ENCODE results near the gene CASKIN2. TPM values are rescaled to one million over a fixed set of nuclear protein-coding genes. Genes with fewer than 3 reads are reported as not detected.

CASKIN2 gene
- total RNA-seq, 1 donor from 2014 or later, result 26.2 TPM

DNA sequence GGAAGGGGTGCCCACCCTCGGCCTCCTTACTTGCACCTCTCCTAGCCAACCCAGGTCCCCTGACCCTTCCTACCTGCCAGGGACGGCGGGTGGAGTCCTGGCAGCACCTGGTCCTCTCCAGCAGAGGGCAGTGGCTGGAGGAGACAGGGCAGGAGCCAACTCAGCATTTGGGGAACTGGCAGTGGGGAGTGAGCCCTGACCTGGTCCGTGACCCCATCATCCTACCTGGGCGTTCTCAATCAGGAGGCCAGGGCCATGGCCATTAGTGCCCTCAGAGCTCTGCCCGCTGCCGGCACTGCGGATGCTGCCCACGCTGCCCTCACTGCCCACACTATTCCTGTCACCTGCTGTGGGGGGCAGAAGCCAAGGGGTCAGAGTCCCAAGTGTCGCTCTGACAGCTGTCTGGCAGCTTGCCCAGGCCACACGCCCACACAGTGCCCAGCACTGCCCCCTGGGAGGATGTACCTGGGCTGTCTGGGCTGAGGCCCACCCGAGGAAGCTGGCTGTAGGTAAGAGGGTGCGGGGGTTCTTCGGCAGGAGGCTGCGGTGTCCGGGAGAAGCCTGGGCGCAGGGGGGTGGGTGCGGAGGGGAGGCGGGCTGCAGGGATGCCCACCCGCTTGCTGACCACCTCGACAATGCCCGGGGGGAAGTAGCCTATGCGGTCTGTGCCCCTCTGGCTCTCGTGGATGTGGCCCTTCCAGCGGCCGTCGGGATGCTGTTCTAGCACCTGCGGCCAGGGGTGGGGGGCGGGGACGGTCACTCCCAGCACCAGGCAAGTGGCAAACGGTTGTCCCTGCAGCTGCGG lies 10.8 kb downstream of the CASKIN2 start:
- no peak for DNase-seq (ENCODE audit: low read depth)

DNA sequence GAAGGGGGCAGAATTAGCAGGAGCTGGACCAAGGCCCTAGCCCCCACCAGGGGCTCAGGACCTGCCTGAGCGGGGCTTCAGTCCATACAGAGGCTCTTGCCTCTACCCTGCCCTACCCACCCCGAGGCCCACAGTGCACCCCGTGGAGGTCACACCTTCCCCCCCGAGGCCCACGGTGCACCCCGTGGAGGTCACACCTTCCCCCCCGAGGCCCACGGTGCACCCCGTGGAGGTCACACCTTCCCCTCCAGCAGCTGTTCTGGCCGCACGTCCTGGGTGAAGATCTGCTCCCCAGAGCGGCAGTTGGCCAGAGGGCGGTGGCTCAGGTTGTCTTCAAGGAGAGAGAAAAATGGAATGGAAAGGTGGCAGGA lies 11.4 kb downstream of the CASKIN2 start:
- no peak for DNase-seq (ENCODE audit: low read depth)

DNA sequence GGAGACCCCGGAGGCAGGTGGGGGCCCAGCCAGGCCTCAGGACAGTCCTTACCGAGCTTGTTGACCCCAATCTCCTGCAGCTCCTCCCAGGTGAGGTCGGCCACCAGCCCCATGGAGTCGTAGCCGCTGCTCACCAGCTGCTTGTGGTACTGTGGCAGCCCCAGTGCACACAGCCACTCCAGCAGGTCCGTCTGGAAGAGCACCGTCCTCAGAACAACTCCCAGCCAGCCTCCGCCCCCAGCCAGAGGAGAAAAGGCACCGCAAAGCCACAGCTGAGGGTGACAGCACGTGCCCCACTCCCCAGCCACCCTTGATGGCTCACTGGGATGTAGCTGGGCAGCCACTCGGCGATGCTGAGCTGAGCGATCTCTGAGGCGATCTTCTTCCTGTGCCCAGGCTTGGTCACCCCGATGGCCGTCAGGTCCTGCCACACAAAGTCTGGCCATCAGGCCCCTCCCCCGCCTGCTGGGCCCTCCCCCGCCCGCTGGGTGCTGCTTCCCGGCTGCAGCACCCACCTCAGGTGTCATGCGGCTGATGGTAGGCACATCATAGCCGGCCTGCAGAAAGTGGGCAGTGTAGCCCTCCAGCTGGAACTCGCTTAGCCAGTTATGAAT lies 11.9 kb downstream of the CASKIN2 start:
- no peak for DNase-seq (ENCODE audit: low read depth)

DNA sequence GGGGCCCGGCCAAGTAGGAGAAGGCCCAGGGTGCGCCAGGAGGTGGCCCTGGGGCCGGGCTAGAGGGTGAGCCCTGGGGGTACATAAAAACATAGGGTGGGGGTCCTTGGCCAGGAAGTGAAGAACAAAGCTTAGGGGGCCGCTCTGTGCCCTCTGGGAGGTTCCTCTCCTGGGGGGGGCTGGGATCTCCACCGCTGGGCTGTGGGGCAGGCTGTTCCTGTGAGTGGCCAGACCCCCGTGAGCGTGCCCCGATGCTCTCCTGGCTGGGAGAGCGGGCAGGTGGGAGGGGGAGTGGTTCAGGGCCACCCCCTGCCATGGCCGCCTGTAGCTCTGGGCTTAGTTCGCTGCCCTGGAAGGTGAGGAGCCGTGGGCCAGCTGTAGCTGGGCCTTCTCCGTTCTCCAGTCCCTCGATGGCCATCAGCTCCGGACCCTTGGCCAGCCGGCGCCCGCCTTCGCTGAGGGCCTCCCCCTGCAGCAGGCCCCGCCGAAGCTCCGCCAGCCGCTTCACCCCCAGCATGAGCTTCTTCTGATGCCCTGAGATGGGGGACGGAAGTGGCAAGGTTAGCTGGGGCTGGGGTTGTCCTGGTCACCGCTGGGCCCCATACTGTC lies 12.5 kb downstream of the CASKIN2 start:
- DNase-seq (ENCODE audit: low read depth), result no peak

DNA sequence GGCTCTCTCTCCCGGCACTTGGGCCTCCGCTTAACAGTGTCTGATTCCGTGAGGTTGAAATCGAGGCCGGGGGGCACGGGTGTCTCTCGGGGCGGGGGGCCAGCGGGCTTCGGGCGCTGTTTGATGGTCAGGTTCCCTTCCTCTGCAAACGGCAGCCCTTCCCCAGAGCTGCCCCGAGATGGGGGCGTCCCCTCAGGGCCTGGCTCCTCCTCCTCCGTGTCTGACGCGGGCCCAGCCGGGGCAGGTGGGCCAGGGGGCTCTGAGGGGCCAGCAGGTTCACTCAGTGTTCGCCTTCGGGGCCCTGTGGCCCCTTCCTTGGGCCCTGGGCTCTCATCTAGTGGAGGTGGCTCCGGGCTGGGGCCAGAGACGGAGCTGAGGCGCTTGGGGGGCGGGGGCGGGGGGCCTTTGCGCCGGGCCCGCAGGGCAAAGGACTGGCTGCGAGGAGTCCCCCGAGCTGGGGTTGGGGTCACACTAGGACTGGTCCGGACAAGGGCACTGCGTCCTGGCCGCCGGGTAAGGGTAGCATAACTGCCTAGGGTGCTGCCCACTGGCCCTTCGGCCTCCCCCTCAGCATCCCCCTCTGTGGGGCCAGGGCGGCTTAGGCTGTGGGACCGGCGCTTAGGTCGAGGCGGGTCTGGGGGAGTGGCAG lies 13.1 kb downstream of the CASKIN2 start:
- no peak for DNase-seq (ENCODE audit: low read depth)

DNA sequence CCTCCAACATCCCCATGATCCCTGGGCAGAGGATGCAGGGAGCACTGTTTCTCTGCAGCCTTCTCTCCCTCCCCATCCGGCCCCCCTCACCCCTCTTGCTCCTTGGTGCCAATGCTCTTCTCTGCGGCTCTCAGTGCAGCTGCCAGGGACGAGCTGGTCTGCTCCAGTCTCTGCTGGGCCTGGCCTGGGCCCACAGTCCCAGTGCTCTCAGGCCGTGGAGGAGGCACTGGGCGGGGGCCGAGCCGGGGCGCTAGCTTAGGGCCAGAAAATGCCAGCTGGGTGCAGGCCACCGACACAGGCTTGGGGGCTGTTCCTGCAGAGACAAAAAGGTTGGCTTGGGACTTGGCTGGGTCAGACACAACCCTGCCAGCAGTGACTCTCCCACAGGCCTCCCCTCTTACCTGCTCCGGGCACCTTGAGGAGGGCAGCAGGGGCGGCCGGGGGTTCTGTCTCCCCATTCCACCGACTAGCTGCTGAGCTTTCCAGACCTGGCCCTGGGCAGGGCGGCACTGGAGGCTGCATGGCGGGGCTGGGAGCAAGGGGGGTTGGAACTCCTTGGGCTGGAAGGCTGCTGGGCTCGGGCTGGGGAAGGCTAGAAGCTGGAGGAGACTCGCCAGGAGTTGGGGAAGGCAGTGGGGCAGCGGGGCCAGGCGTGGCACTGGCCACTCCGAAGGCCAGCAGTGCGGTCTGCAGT lies 13.8 kb downstream of the CASKIN2 start:
- DNase-seq (ENCODE audit: low read depth), result no peak

DNA sequence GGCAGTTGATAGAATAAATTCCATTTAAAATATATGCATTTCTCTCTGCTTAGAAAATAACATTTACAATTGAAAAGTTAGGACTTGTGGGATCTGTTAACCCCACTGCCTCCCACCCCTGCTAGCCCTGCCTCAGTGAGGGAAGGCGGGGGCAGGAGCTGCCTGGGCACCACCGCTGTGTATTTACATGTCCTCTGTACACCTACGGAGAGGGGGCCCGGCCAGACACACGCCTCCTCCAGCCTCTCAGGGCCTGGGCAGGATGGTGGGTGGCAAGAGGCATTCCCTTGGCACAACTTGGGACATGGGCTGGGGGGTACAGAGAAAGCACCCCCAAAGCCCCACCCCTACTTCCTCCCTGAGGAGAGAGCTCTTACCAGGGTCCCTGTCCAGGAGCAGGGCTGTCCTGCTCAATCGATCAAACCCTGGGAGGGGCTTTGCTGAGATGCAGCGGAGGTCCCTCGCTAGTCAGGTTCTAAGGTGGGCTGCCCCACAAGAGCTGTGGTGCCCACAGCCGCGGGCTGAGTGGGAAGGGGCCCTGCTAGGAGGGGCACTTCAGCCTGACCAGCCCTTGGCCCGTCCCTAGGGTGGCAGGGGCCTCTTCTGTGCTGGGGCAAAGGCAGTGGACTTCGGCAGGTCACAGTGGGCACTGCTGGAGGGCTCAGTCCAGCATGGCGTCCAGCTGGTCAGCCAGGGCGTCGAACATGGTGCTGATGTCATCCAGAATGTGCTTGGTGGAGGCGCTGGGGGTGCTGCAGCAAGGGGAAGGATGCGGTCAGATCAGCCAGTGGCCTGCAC lies 14.7 kb downstream of the CASKIN2 start:
- DNase-seq (ENCODE audit: low read depth), result no peak

DNA sequence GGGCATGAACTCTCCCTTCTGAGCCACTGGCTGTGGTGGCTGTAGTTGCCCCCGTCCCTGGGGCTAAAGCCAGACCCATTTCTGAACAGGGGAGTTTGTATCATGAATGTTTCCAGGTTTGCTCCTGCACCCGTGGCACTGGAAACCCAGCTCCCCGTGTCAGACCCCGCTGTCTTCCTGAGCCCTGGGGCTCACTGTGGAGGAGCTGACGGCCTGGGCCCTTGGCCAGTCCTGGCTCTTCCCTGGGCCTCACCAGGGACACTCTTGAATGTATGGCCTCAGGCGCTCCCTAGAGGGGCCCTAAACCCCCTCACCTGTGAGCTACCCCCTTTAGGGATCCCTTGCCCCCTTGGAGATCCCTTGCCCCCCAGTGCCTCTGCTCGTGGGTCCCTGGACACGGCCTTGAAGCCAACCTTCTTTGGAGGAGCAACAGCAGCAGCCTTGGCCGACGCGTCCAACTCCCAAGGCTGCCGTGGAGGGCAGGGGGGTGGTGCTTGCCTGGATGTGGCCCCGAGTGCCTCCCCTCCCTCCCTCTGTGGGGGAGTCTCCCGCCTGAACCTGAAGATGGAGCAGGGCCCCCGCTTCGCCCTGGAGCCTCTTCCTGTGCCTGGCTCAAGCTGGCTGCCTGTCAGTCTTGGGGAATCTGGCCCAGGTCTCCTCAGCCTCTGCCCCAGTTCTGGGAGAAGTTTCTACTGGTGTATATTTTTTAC lies 15.9 kb downstream of the CASKIN2 start:
- no peak for DNase-seq (ENCODE audit: low read depth)

DNA sequence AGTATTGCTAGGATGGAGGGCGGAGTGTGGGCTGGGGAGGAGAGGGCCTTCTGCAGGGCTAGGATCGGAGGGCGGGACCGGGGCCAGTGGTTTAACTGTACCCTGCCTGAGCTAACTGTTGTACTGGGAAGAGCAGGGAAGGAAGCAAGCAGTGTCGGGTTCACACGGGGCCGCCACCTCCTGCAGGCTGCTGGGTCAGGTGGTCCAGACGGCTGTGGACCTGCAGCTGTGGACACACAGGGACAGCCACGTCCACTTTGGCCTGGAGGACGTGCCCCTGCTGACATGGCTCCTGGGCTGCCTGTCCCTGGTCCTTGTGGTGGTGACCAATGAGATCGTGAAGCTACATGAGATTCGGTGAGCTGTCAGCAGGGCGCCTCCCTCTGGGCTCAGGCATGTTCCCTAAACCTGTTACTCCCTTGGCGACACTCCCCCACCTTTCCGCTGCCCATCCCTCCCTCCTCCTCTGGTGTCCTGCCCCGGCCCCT lies 16.6 kb downstream of the CASKIN2 start:
- DNase-seq (ENCODE audit: low read depth), result no peak

DNA sequence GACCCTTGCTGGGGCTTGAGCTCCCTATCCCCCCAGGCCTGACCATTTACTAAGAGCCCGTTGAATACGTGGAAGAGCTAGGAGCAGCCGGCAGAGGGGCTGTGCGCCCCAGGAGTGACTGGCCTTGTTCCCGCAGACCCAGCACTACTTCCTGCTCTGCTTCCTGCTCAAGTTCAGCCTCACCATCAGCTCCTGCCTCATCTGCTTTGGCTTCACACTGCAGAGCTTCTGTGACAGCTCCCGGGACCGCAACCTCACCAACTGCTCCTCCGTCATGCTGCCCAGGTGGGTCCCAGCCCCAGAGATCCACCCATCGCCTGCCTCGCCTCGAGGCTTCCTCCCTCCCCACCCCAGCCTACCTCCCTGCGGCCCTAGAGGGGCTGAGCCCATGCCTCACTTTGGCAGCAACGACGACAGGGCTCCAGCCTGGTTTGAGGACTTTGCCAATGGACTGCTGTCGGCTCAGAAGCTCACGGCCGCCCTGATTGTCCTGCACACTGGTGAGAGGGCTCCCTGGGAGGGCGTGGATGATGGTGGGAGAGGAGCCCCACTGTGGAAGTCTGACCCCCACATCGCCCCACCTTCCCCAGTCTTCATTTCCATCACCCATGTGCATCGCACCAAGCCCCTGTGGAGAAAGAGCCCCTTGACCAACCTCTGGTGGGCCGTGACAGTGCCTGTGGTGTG lies 17.2 kb downstream of the CASKIN2 start:
- DNase-seq (ENCODE audit: low read depth), result no peak

DNA sequence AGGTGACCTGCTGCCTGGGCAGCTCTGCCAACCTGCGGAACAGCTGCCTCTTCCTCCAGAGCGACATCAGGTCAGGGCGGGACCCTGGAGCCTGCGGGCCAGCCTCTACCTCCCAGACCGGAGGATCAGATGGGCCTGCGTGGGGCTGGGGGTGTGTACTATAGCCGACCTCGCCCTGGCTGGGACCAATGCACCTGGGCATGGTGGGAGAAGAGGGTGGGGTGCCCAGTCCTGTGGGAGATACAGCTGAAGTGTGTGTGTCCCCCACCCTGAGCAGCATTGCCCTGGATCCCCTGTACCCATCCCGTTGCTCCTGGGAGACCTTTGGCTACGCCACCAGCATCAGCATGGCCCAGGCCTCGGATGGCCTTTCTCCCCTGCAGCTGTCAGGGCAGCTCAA lies 19.3 kb downstream of the CASKIN2 start:
- no peak for DNase-seq (ENCODE audit: low read depth)

DNA sequence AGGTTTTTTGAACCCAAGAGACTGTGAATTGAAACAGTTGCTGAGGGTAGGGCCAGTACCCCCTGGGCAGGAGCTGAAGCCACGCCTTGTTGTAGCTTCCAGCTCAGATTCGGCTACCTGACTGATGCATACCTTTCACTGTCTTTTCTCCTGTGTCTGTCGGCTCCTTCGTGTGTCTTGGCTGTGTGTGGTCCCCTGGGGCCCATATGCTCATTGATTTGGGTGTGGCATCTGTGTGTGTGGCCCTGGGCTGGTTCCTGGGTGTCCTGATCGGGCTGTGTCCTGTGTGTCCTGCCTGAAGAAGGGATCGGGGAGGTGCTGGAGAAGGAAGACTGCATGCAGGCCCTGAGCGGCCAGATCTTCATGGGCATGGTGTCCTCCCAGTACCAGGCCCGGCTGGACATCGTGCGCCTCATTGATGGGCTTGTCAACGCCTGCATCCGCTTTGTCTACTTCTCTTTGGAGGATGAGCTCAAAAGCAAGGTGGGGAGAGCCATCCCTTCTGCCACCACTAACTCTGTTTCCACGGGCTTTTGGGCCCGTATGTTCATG lies 20.9 kb downstream of the CASKIN2 start:
- no peak for DNase-seq (ENCODE audit: low read depth)

DNA sequence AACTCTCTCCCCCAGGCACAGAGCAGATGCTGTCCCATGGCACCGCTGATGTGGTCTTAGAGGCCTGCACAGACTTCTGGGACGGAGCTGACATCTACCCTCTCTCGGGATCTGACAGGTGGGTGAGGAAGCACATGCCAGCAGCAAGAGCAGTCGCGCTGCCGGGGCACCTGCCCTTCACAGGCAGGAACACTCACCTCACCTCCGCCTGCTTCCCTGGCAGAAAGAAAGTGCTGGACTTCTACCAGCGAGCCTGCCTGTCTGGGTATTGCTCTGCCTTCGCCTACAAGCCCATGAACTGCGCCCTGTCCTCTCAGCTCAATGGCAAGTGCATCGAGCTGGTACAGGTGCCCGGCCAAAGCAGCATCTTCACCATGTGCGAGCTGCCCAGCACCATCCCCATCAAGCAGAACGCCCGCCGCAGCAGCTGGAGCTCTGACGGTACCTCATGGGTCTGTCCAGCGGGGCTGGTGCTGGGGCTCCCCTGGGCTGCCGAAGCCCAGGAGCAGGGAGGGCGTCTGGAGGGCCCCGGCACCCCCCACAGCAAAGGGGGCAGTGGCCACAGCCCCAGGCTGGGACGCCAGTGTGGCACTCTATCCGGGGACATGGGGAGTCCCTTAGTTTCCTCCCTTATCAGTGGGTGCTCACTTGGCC lies 21.7 kb downstream of the CASKIN2 start:
- no peak for DNase-seq (ENCODE audit: low read depth)

DNA sequence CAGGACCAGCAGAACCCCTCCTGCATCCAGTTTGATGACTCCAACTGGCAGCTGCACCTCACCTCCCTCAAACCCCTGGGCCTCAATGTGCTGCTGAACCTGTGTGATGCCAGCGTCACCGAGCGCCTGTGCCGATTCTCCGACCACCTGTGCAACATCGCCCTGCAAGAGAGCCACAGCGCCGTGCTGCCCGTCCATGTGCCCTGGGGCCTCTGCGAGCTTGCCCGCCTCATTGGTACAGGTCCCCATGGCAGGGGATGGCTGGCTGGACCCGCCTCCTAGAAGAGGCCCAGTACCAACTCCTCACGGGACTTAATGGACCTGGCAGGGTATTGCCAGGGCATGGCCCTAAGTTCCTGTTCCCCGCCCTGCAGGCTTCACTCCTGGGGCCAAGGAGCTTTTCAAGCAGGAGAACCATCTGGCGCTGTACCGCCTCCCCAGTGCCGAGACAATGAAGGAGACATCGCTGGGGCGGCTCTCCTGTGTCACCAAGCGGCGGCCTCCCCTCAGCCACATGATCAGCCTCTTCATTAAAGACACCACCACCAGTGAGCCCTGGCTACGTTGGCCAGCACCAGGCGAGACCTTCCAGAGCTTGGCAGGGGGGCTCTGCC lies 22.7 kb downstream of the CASKIN2 start:
- DNase-seq (ENCODE audit: low read depth), result no peak

DNA sequence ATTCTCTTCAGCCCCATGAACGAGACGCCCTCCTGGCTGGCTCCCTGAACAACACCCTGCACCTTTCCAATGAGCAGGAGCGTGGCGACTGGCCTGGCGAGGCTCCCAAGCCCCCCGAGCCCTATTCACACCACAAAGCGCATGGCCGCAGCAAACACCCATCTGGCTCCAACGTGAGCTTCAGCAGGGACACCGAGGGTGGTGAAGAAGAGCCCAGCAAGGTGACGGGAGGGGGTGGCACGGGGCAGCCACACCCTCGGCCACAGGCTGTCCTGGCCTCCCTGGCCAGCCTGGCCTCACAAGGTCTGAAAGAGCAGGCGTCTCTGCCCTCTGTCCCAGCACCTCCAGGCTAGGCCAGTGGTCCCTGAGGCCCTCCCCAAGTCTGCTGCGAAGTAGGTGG lies 23.7 kb downstream of the CASKIN2 start:
- DNase-seq (ENCODE audit: low read depth), result no peak

DNA sequence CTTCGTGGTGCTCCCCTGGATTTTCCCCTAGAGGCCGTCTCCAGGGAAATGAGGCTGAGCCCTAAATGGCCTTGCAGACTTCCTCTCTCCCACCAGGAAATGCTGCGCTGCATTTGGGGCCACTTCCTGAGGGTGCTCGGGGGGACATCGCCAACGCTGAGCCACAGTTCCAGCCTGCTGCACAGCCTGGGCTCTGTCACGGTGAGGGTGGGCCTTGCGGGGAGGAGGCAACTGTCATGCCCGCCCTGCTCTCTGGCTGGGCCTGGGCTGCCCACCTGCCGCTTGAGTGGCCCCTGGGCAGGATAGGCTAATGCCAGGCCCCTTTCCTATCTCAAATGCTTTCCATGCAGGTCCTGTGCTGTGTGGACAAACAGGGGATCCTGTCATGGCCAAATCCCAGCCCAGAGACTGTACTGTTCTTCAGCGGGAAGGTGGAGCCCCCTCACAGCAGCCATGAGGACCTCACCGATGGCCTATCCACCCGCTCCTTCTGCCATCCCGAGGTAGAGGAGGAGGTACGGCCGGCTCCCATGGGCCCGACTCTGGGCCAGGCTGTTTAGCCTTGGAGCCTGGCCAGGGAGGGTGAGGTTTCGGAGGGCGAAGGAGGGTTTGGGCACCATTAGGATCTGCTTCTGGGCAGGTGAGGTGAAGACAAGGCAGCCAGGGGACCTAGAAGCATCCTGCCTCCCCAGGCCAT lies 24.2 kb downstream of the CASKIN2 start:
- DNase-seq (ENCODE audit: low read depth), result no peak

DNA sequence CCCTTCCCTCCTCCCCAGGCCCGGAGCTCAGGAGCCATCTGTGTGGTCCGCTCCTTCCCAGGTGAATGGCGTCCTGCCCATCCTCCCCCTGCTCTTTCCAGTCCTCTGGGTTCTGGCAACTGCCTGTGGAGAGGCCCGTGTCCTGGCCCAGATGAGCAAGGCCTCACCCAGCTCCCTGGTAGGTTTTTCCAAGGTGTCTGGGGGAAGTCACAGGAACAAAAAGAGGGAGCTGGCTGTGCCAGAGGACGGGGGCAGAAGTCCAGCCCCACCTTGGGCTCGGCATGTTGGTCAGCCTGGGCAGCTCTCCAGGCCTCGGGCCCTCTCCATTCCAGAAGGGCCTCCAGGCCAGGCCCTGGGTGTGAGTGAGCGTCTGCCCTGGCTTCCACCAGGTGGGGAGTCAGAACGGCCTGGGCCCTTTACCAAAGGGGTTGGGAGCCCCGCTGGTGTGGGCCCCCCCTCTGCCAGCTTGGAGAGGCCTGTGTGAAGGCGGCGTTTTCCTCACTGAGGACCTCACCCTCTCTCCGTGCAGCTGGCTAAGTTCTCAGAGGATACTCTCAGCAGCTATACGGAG lies 25.1 kb downstream of the CASKIN2 start:
- DNase-seq (ENCODE audit: low read depth), result no peak

DNA sequence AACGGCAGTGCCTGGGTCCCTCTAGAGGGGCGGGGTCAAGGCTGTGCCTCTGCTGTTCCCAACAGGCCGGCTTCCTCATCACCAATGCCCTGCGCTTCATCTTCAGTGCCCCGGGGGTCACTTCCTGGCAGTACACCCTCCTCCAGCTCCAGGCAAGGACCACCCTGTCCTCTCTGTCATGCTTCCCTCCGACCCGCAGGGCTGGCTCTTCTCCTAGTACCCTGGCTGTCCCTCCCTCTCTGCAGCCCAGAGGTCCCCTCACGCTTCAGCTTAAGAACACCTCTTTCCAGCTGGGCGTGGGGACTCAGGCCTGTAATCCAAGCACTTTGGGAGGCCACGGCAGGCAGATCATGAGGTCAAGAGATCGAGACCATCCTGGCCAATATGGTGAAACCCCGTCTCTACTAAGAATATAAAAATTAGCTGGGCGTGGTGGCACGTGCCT lies 25.8 kb downstream of the CASKIN2 start:
- no peak for DNase-seq (ENCODE audit: low read depth)
